HepG2 (cell line): Measurements from ENCODE around the gene CDC42EP1. TPM values are rescaled to one million over a fixed set of nuclear protein-coding genes. Genes with fewer than 3 reads are reported as not detected.

Source experiments
- ATAC-seq: fragments of 200-7000 bp; cut with Tn5 transposase; 3 replicates; pipeline ENCODE4 v1.9.1; 2020; ENCODE audit warnings: mild to moderate bottlenecking, moderate library complexity
- BruUV-seq: library from RNA; stranded (reverse); fragments of 400-500 nt; replicated peaks from 2 replicates; lab custom pipeline; 2021; lab: Mats Ljungman, UMichigan
- CTCF ChIA-PET: fragments of 300-600 bp; formaldehyde crosslinking; extraction: SDS; loops from one replicate; lab custom pipeline; 2021; ENCODE audit warnings: low total read pairs, inconsistent platforms, low intra/inter-chr PET ratio; lab: Yijun Ruan, JAX
- POLR2A ChIA-PET: fragments of 350-600 bp; sonication (Branson Sonifier 250); formaldehyde crosslinking; loops from one replicate; lab custom pipeline; 2020; ENCODE audit warnings: antibody characterized with exemption, inconsistent platforms; lab: Yijun Ruan, JAX
- DNase-seq: peaks from one replicate; pipeline ENCODE4 v3.0.0-alpha.2; 2015; ENCODE audit warnings: low spot score
- FAIRE-seq: peaks from 3 replicates; lab custom pipeline; 2011; peaks lifted over from hg19 to GRCh38; lab: Jason Lieb, UNC
- H2AFZ ChIP-seq: one replicate; pipeline ENCODE4 v1.6.1; 2011; ENCODE audit warnings: low read length, inconsistent platforms
- H3K27ac ChIP-seq: fragments of 300-600 bp; 3 replicates; pipeline ENCODE4 v1.8.0; 2011; ENCODE audit warnings: mixed run types, mild to moderate bottlenecking, mixed read lengths, low read length, inconsistent platforms; ENCODE audit not compliant: insufficient read depth; ENCODE audit errors: extremely low read length
- H3K27me3 ChIP-seq, 2 experiments: fragments of 200-600 bp in 1 of 2; 2 replicates in 1 of 2; 3 replicates in 1 of 2; pipeline versions ENCODE4 v1.6.0 to v1.8.0; 2011; ENCODE audit warnings: low read length in 2 of 2, mild to moderate bottlenecking in 2 of 2, moderate library complexity in 2 of 2, inconsistent platforms in 1 of 2; ENCODE audit not compliant: insufficient read depth in 2 of 2, control insufficient read depth in 1 of 2
- H3K36me3 ChIP-seq, 2 experiments: fragments of 200-600 bp in 1 of 2; replicated peaks in 1 of 2; 2 replicates in 1 of 2; 3 replicates in 1 of 2; pipeline versions ENCODE4 v1.5.1 to v1.8.0; 2011; ENCODE audit warnings: low read length in 2 of 2, inconsistent platforms in 1 of 2; ENCODE audit not compliant: insufficient read depth in 2 of 2, control insufficient read depth in 1 of 2
- H3K4me1 ChIP-seq: 2 replicates; pipeline ENCODE4 v1.5.1; 2012; ENCODE audit warnings: low read length, inconsistent platforms; ENCODE audit not compliant: insufficient read depth
- H3K4me2 ChIP-seq: 2 replicates; pipeline ENCODE4 v1.6.0; 2011; ENCODE audit warnings: low read depth, low read length, inconsistent platforms
- H3K4me3 ChIP-seq, 3 experiments: fragments of 200-600 bp in 1 of 3; sonication (generic), shearing (Covaris generic) in 1 of 3; replicated peaks in 1 of 3; 2 replicates each; pipeline ENCODE4 v1.5.1; 2011 to 2016; ENCODE audit warnings: low read length in 3 of 3, inconsistent platforms in 2 of 3, low read depth in 2 of 3, mild to moderate bottlenecking in 2 of 3, control low read depth in 1 of 3, mixed read lengths in 1 of 3; ENCODE audit not compliant: insufficient read depth in 1 of 3
- H3K79me2 ChIP-seq: one replicate; pipeline ENCODE4 v1.6.1; 2011; ENCODE audit warnings: low read length, inconsistent platforms; ENCODE audit not compliant: insufficient read depth
- H3K9ac ChIP-seq: 2 replicates; pipeline ENCODE4 v1.6.0; 2011; ENCODE audit warnings: mild to moderate bottlenecking, low read depth, low read length, inconsistent platforms; ENCODE audit not compliant: insufficient read depth
- H3K9me3 ChIP-seq: 2 replicates; pipeline ENCODE4 v1.5.1; 2012; ENCODE audit warnings: mild to moderate bottlenecking, low read length
- H4K20me1 ChIP-seq: 2 replicates; pipeline ENCODE4 v1.6.0; 2011; ENCODE audit warnings: inconsistent platforms, mild to moderate bottlenecking, low read length, moderate library complexity; ENCODE audit not compliant: insufficient read depth
- FOXP4 ChIP-seq: sonication (generic); formaldehyde crosslinking; IDR thresholded peaks from 2 replicates; pipeline ENCODE4 v1.4.0; 2020; ENCODE audit warnings: missing genetic modification reagents
- PHF5A ChIP-seq: IDR thresholded peaks from one replicate; pipeline ENCODE4 v1.6.1; 2018; ENCODE audit warnings: low read depth, missing genetic modification reagents; ENCODE audit not compliant: unreplicated experiment
- PRDM10 ChIP-seq: sonication (generic); formaldehyde crosslinking; IDR thresholded peaks from 2 replicates; pipeline ENCODE4 v1.4.0; 2020; ENCODE audit warnings: low read depth, missing genetic modification reagents
- TARDBP ChIP-seq: sonication (generic); formaldehyde crosslinking; IDR thresholded peaks from 2 replicates; pipeline ENCODE4 v1.8.0; 2022; ENCODE audit warnings: mild to moderate bottlenecking, missing genetic modification reagents
- TEAD2 ChIP-seq: sonication (generic); formaldehyde crosslinking; IDR thresholded peaks from 2 replicates; pipeline ENCODE4 v1.9.0; 2021; ENCODE audit warnings: missing genetic modification reagents
- ZBTB37 ChIP-seq: sonication (generic); formaldehyde crosslinking; IDR thresholded peaks from 2 replicates; pipeline ENCODE4 v1.4.0; 2020; ENCODE audit warnings: mild to moderate bottlenecking, missing genetic modification reagents
- ZIK1 ChIP-seq: sonication (generic); formaldehyde crosslinking; IDR thresholded peaks from 2 replicates; pipeline ENCODE4 v1.5.0; 2020; ENCODE audit warnings: mild to moderate bottlenecking, low read depth, missing genetic modification reagents, borderline replicate concordance
- ZNF512B ChIP-seq: sonication (generic); formaldehyde crosslinking; IDR thresholded peaks from 2 replicates; pipeline ENCODE4 v1.5.1; 2020; ENCODE audit warnings: missing genetic modification reagents, mild to moderate bottlenecking, borderline replicate concordance
- WGBS: methylation state at CpG from one replicate; pipeline ENCODE4 v1.1.6; 2017; ENCODE audit warnings: low lambda C conversion rate; 5-methylcytosine and 5-hydroxymethylcytosine counted together
- in situ Hi-C: cut with HindIII; loops from 2 replicates; pipeline ENCODE4 v1.10.0; 2017; ENCODE audit warnings: low pct_unique_long_range_greater_than_20kb; ENCODE audit not compliant: extremely low pct_ligation_motif_present
- intact Hi-C: fragments of 100-400 bp; cut with micrococcal nuclease; formaldehyde crosslinking; loops from one replicate; pipeline ENCODE4 v1.10.0; 2022; ENCODE audit not compliant: unreplicated experiment
- polyA plus RNA-seq, 8 experiments: library from polyadenylated mRNA; depleted of rRNA in 3 of 8; stranded (reverse) in 7 of 8; unstranded in 1 of 8; fragments of >200 nt; fragmentation: Illumina TruSeq in 4 of 8; extraction: Trizol in 4 of 8; gene quantifications; 2 replicates each; pipeline versions ENCODE4 v1.2.1 to v1.2.3, GENCODE V29; 2011 to 2016; ENCODE audit warnings: low read depth in 4 of 8, missing spikeins in 1 of 8, mixed read lengths in 1 of 8; ENCODE audit not compliant: insufficient read depth in 1 of 8
- total RNA-seq, 5 experiments: library from RNA; depleted of rRNA; stranded (reverse); fragments of >200 nt; fragmentation: Illumina TruSeq; extraction: Trizol; gene quantifications; 2 replicates each; pipeline ENCODE4 v1.2.3, GENCODE V29; 2016; ENCODE audit warnings: low read depth in 1 of 5

The CDC42EP1 gene
- total and polyA plus RNA-seq, 2 of the 13 experiments (the other 11 are each of a cell fraction or from before 2014, with no cell fraction given): 17.1 to 29.5 TPM

- TF ChIP-seq ZNF512B: no peak
- TF ChIP-seq PRDM10 (CRISPR knock-in tag): no peak
- no peak for TF ChIP-seq TARDBP (CRISPR knock-in tag)
- no peak for TF ChIP-seq TEAD2 (CRISPR knock-in tag)
These were observed 1.5 kb upstream of the CDC42EP1 start (continued) for GRCh38 chr22:37558815-37559214.

- ChIA-PET CTCF (no interaction called here), POLR2A (interaction anchor here (0.6 to 17.5 kb wide), 14 partner anchors 10 to 527 kb away, joined by 3 to 976 read pairs (median 4); partner anchors contain the start of genes GGA1 and LGALS2)
- H3K4me1 ChIP-seq: peaks cover 83% of the 10 kb centered on the region
- H3K27ac ChIP-seq: peak overlapping the region; percentile 86
- H3K9ac ChIP-seq: peak overlapping the region; percentile 99
- H3K4me2 ChIP-seq: peak overlapping the region; percentile 93
- H3K9me3 ChIP-seq: no peaks in the 10 kb centered on the region
- ATAC-seq (no peak), FAIRE-seq (no peak), DNase-seq (no peak)
- WGBS: 70% methylated on average over 1 of the region's 6 CpGs
- intact Hi-C loops: no loop called here
- H3K79me2 ChIP-seq: peaks cover 41% of the 10 kb centered on the region
- H2AFZ ChIP-seq: no peak overlapping the region
- H3K36me3 ChIP-seq: peaks cover 1 to 7% of the 10 kb centered on the region in 2 experiments; a peak in 3 of 5 replicates
- no peaks in the 10 kb centered on the region; a peak in 2 of 5 replicates for H3K27me3 ChIP-seq
- H3K4me3 ChIP-seq: peak overlapping the region; percentile 62 to 98 (median 98)
- TSS peak; percentile 59 for BruUV-seq
- TF ChIP-seq ZBTB37 (CRISPR knock-in tag) (no peak), FOXP4 (no peak), PHF5A (CRISPR knock-in tag) (no peak), ZIK1 (CRISPR knock-in tag) (0 out of 2 replicates have a peak, but pooled peaks have one; percentile 6)
- H4K20me1 ChIP-seq: peaks cover 12% of the 10 kb centered on the region
- in situ Hi-C loops: no loop called here
These were observed 769 bp upstream of the CDC42EP1 start for GRCh38 chr22:37559521-37559900.
